Suprapubic skin (tissue), 4 donors: ENCODE data around the gene LZTS3. TPM values are rescaled to one million over a fixed set of nuclear protein-coding genes. Genes with fewer than 3 reads are reported as not detected.
"Not testable (repeated sequence)": the region's sequence is repeated elsewhere in the genome, so short reads cannot be mapped to it uniquely, and the experiment has no call there.

Experiments
- DNase-seq, 2 donors: peaks; one replicate each; pipeline ENCODE4 v3.0.0-alpha.2; 2019; ENCODE audit warnings: low spot score in 2 of 2
- H3K27ac ChIP-seq: fragments of 200-600 bp; sonication (generic); one replicate; pipeline ENCODE4 v1.5.1; 2019
- H3K27me3 ChIP-seq: fragments of 200-600 bp; sonication (generic); one replicate; pipeline ENCODE4 v1.5.1; 2019
- H3K36me3 ChIP-seq: fragments of 200-600 bp; sonication (generic); one replicate; pipeline ENCODE4 v1.5.1; 2019
- H3K4me1 ChIP-seq: fragments of 200-600 bp; sonication (generic); one replicate; pipeline ENCODE4 v1.5.1; 2019
- H3K4me3 ChIP-seq: fragments of 200-600 bp; sonication (generic); one replicate; pipeline ENCODE4 v1.5.1; 2019; ENCODE audit warnings: mild to moderate bottlenecking
- H3K9me3 ChIP-seq: fragments of 200-600 bp; sonication (generic); one replicate; pipeline ENCODE4 v1.5.1; 2019
- CTCF ChIP-seq, 2 donors: fragments of 200-600 bp in 1 of 2; fragments of 450-650 bp in 1 of 2; sonication (generic) in 1 of 2; IDR thresholded peaks; one replicate each; pipeline ENCODE4 v1.5.1; 2016 to 2019; ENCODE audit warnings: antibody characterized with exemption in 2 of 2, mild to moderate bottlenecking in 1 of 2, moderate library complexity in 1 of 2
- EP300 ChIP-seq: sonication (generic); formaldehyde crosslinking; IDR thresholded peaks from one replicate; pipeline ENCODE4 v1.6.1; 2017; ENCODE audit warnings: antibody characterized with exemption
- POLR2A ChIP-seq, 2 donors: fragments of 450-650 bp; IDR thresholded peaks; one replicate each; pipeline ENCODE4 v1.6.1; 2017; ENCODE audit warnings: antibody characterized with exemption in 2 of 2, mild to moderate bottlenecking in 2 of 2, moderate library complexity in 2 of 2
- POLR2AphosphoS5 ChIP-seq, 3 donors: sonication (generic); formaldehyde crosslinking; IDR thresholded peaks; one replicate each; pipeline ENCODE4 v1.6.1; 2017; ENCODE audit warnings: antibody characterized with exemption in 3 of 3
- WGBS: methylation state at CpG from one replicate; pipeline ENCODE4 v1.1.5; 2018; 5-methylcytosine and 5-hydroxymethylcytosine counted together
- total RNA-seq, 4 donors: library from RNA; depleted of rRNA; stranded (reverse); fragments of >200 nt; gene quantifications; one replicate each; pipeline ENCODE4 v1.1.0, GENCODE V29; 2016

LZTS3 gene
- 1 to 10 TPM; 4.8 to 9.3 (median 6.7) TPM for total RNA-seq

GRCh38 chr20:3172933-3173609 lies at the start of gene LZTS3:
Gene LZTS3, minus strand, starts transcription at chr20:3173549. Its CDS starts 6,386 bp downstream, at chr20:3167163.
- Histone ChIP-seq H3K4me1 (peaks cover 28% of the 10 kb centered on the region), H3K36me3 (no peaks in the 10 kb centered on the region), H3K9me3 (no peaks in the 10 kb centered on the region), H3K27ac (peak within 1 kb of the TSS; percentile 74), H3K4me3 (peak within 1 kb of the TSS; percentile 90), H3K27me3 (peaks cover 16% of the 10 kb centered on the region)
- peak; percentile 89 to 90 for DNase-seq
- TF ChIP-seq POLR2A (IDR thresholded peaks at IDR 0.05) (peak in 1 of 2 donors; percentile 38), POLR2AphosphoS5 (IDR thresholded peaks at IDR 0.05) (peak in 1 of 3 donors; percentile 54), CTCF (IDR thresholded peaks at IDR 0.05) (no peak)
- WGBS = no CpG with 5 or more reads among the region's 62 CpGs

- Histone ChIP-seq H3K4me3 (no peak overlapping the region), H3K36me3 (peaks cover 43% of the 10 kb centered on the region), H3K4me1 (peaks cover 12% of the 10 kb centered on the region), H3K27ac (no peak overlapping the region), H3K9me3 (no peaks in the 10 kb centered on the region), H3K27me3 (no peaks in the 10 kb centered on the region)
- 73% methylated on average over 18 of the region's 18 CpGs for WGBS
- TF ChIP-seq POLR2AphosphoS5 (IDR thresholded peaks at IDR 0.05) (no peak), EP300 (no peak), CTCF (IDR thresholded peaks at IDR 0.05) (no peak), POLR2A (IDR thresholded peaks at IDR 0.05) (no peak)
- no peak for DNase-seq
Observed at GRCh38 chr20:3221398-3222226, 48.3 kb upstream of the LZTS3 start.

GRCh38 chr20:3218307-3218988 lies 45.1 kb upstream of the LZTS3 start:
- H3K27me3 ChIP-seq = no peaks in the 10 kb centered on the region
- whole genome bisulfite sequencing = 47% methylated on average over 19 of the region's 30 CpGs
- peaks cover 12% of the 10 kb centered on the region for H3K4me1 ChIP-seq
- H3K4me3 ChIP-seq = no peak overlapping the region
- H3K27ac ChIP-seq = peak overlapping the region; percentile 50
- TF ChIP-seq CTCF (IDR thresholded peaks at IDR 0.05) (peak; percentile 62 to 91), POLR2A (IDR thresholded peaks at IDR 0.05) (no peak)
- H3K9me3 ChIP-seq = no peaks in the 10 kb centered on the region
- DNase-seq = peak in 1 of 2 donors; percentile 78
- peaks cover 57% of the 10 kb centered on the region for H3K36me3 ChIP-seq

GRCh38 chr20:3215359-3215917 lies 42.1 kb upstream of the LZTS3 start:
- not testable (repeated sequence) for H3K4me3 ChIP-seq, H3K9me3 ChIP-seq, DNase-seq, H3K27me3 ChIP-seq, H3K27ac ChIP-seq
- 93% methylated on average over 7 of the region's 7 CpGs for WGBS
- Histone ChIP-seq H3K4me1 (peaks cover 10% of the 10 kb centered on the region), H3K36me3 (peaks cover 42% of the 10 kb centered on the region)

- no peak overlapping the region for H3K27ac ChIP-seq
- H3K4me1 ChIP-seq = peaks cover 18% of the 10 kb centered on the region
- H3K27me3 ChIP-seq = no peaks in the 10 kb centered on the region
- H3K36me3 ChIP-seq = peaks cover 38% of the 10 kb centered on the region
- no peaks in the 10 kb centered on the region for H3K9me3 ChIP-seq
- DNase-seq = no peak
- TF ChIP-seq POLR2AphosphoS5 (IDR thresholded peaks at IDR 0.05) = no peak
- no peak for TF ChIP-seq POLR2A (IDR thresholded peaks at IDR 0.05)
- TF ChIP-seq EP300 = no peak
- TF ChIP-seq CTCF (IDR thresholded peaks at IDR 0.05) = no peak
- WGBS = 92% methylated on average over 7 of the region's 7 CpGs
- H3K4me3 ChIP-seq = no peak overlapping the region
Observed at GRCh38 chr20:3213226-3213625, 39.9 kb upstream of the LZTS3 start.
